ENCODE data around the gene CSNK2A1.

Gene CSNK2A1

DNA sequence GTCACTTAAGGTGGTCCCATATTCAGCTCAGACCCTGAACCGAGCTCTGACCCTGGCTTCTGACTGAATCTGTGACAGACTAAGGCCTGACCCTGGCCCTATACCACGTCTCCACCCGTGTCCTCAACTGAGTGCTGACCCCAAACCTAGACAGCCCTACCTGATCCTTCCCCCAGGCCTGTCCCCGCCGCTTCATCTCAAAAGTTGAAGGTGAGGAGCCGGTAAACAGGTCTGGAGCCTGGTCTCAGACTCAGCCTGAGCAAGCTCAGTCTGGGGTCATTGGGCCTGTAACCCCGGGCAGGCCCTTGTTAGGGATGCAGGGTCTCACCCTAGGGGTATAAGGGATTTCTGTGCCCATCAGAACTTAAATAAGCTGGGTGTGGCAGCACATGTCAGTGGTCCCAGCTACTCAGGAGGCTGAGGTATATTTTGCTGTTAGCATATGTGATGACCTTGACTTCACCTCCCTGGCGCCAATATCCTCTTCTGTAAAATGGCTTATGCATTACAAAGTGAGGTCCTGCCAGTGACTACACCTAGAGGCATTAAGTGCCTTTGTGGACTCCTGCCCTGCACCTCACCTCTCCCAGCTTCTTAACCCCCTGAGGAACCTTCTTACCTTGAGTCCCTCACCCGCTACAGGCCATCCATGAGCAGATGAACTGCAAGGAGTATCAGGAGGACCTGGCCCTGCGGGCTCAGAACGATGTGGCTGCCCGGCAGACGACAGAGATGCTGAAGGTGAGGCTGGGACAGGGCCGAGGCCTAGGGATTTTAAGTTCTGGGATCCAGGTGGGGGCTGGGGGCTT is 115.5 kb downstream of the CSNK2A1 start:
- DNase-seq, result no peak

GRCh38 chr20:427401-427800 is 116.2 kb downstream of the CSNK2A1 start:
- no peak for DNase-seq

- DNase-seq, result no peak
Observed at GRCh38 chr20:426566-426965, 117.0 kb downstream of the CSNK2A1 start.

Data from stimulated activated CD4-positive, alpha-beta T cell treated with anti-CD3 and anti-CD28 coated beads, Interleukin-15, amount 100 ng/mL, for 24 hours (primary cell).